ENCODE measurements around the gene TBC1D14.

DNA sequence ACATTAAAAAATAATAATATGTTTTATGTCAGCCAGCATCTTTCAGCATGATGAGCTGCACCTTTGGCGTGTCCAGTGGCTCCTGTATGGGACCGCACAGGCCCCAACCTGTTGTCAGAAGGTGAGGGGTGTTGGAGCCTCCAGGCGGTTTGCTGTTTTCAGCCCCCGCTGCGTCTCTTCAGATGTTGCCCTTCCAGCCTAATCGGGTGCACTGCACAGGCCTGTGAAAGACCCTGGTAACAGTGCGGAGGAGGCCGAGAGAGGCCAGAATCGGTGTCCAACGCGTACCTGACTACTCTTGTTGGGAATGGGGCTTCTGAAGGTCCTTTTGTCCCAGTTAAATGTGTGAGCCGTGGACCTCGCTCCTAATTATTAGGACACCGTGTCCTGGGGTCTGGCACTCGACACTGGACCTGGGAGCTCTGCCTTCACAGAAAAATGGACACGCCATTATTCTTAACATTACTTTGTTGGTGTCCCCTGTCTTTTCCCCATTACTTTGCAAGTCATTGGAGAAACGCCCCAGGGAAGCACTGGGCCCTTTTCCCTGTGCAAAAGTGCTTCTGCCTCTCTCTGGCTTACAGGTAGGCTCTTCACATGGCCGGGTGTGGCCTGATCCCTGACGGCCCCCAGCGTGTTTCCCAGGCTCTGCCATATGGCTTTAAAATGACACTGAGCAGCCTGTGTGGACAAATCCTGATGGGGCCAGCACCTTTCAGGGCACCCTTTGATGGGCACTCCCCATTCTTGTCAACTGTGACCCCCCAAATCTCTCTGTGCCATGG lies 51.2 kb downstream of the TBC1D14 start:
- TF ChIP-seq, protein P1, sequence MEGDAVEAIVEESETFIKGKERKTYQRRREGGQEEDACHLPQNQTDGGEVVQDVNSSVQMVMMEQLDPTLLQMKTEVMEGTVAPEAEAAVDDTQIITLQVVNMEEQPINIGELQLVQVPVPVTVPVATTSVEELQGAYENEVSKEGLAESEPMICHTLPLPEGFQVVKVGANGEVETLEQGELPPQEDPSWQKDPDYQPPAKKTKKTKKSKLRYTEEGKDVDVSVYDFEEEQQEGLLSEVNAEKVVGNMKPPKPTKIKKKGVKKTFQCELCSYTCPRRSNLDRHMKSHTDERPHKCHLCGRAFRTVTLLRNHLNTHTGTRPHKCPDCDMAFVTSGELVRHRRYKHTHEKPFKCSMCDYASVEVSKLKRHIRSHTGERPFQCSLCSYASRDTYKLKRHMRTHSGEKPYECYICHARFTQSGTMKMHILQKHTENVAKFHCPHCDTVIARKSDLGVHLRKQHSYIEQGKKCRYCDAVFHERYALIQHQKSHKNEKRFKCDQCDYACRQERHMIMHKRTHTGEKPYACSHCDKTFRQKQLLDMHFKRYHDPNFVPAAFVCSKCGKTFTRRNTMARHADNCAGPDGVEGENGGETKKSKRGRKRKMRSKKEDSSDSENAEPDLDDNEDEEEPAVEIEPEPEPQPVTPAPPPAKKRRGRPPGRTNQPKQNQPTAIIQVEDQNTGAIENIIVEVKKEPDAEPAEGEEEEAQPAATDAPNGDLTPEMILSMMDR (conservative IDR thresholded peaks at IDR 0.05), result no peak
- no peak for TF ChIP-seq ZFX (IDR thresholded peaks at IDR 0.05)
